Subcutaneous abdominal adipose tissue (tissue), 5 donors: ENCODE data around the gene CCDC126.

Experiments used
- H3K27ac ChIP-seq: one replicate; pipeline ENCODE4 v1.7.0; 2013; ENCODE audit warnings: low read depth, mild to moderate bottlenecking, inconsistent platforms, low read length, moderate library complexity
- H3K27me3 ChIP-seq, 5 donors: one replicate each; pipeline ENCODE4 v1.7.0; 2013; ENCODE audit warnings: low read length in 5 of 5, inconsistent platforms in 1 of 5; ENCODE audit not compliant: control insufficient read depth in 5 of 5, insufficient read depth in 4 of 5
- H3K36me3 ChIP-seq, 5 donors: one replicate each; pipeline ENCODE4 v1.7.0; 2013; ENCODE audit warnings: low read length in 5 of 5; ENCODE audit not compliant: control insufficient read depth in 5 of 5, insufficient read depth in 5 of 5
- H3K4me1 ChIP-seq, 5 donors: one replicate each; pipeline ENCODE4 v1.7.0; 2013; ENCODE audit warnings: low read length in 5 of 5, mild to moderate bottlenecking in 3 of 5, moderate library complexity in 1 of 5; ENCODE audit not compliant: control insufficient read depth in 5 of 5, insufficient read depth in 5 of 5
- H3K4me3 ChIP-seq, 5 donors: one replicate each; pipeline ENCODE4 v1.7.0; 2013; ENCODE audit warnings: low read length in 5 of 5, low read depth in 1 of 5
- H3K9ac ChIP-seq, 5 donors: one replicate each; pipeline ENCODE4 v1.7.0; 2013; ENCODE audit warnings: low read length in 5 of 5, mild to moderate bottlenecking in 4 of 5, moderate library complexity in 3 of 5
- H3K9me3 ChIP-seq, 5 donors: one replicate each; pipeline ENCODE4 v1.7.0; 2013; ENCODE audit warnings: low read length in 5 of 5; ENCODE audit not compliant: control insufficient read depth in 5 of 5
- donor health status: healthy.
- donor health status: healthy.
- donor health status: healthy.
- donor health status: healthy.
- donor health status: healthy.

CCDC126 gene

GRCh38 chr7:23618241-23618640 lies 21.1 kb downstream of the CCDC126 start:
- Histone ChIP-seq H3K4me1 (peaks cover 0 to 7% (median 5%) of the 10 kb centered on the region in 5 donors), H3K4me3 (no peak overlapping the region), H3K27me3 (no peaks in the 10 kb centered on the region), H3K9me3 (peaks cover 5 to 25% (median 13%) of the 10 kb centered on the region in 5 donors), H3K27ac (no peak overlapping the region), H3K36me3 (peaks cover 0 to 11% (median 0%) of the 10 kb centered on the region in 5 donors), H3K9ac (no peak overlapping the region)

DNA sequence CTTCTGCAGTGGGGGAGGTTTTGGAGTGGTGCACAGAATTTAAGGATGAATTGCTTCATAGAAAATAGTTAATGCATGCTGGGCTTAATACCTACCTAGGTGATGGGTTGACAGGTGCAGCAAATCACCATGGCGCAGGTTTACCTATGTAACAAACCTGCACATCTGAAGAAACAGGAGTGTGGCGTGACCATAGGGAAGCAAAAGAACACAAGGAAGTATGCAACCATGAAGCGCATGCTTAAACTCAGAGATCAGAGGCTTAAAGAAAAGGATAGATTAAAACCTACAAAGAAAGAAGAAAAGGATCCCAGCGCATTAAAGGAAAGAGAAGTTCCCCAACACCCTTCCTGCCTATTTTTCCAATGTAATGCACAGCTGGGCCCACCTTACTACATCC lies 22.0 kb downstream of the CCDC126 start:
- H3K4me3 ChIP-seq = no peak overlapping the region
- H3K36me3 ChIP-seq = peaks cover 0 to 8% (median 0%) of the 10 kb centered on the region in 5 donors
- no peaks in the 10 kb centered on the region for H3K27me3 ChIP-seq
- peaks cover 0 to 7% (median 5%) of the 10 kb centered on the region in 5 donors for H3K4me1 ChIP-seq
- H3K27ac ChIP-seq = no peak overlapping the region
- no peak overlapping the region for H3K9ac ChIP-seq
- peaks cover 5 to 25% (median 13%) of the 10 kb centered on the region in 5 donors for H3K9me3 ChIP-seq

DNA sequence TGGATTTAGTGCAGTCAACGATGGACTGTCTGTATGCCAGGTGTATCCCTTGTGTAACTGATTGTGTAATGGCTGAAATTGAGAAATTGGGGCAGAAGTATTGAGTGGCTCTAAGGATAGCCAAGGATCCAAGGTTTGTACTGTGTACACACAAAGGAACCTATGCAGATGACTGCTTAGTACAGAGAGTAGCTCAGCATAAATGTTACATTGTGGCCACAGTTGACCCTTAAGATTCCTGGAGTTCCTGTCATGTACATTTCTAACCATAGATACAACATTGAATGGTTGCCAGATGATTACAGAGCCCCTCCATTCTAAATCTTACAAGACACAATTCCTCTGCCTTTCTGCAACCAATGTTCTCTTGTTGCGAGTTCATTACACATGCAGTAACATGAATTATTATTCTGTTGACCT lies 25.3 kb downstream of the CCDC126 start:
- Histone ChIP-seq H3K27me3 (no peaks in the 10 kb centered on the region), H3K9me3 (peaks cover 2 to 11% (median 5%) of the 10 kb centered on the region in 5 donors), H3K27ac (no peak overlapping the region), H3K9ac (peak overlapping the region in 1 of 5 donors; percentile 41), H3K4me1 (peaks cover 0 to 7% (median 5%) of the 10 kb centered on the region in 5 donors), H3K36me3 (peaks cover 0 to 6% (median 0%) of the 10 kb centered on the region in 5 donors), H3K4me3 (peak overlapping the region in 1 of 5 donors; percentile 36)

GRCh38 chr7:23628370-23628769 lies 31.2 kb downstream of the CCDC126 start:
- Histone ChIP-seq H3K4me3 (no peak overlapping the region), H3K27me3 (no peaks in the 10 kb centered on the region), H3K36me3 (peaks cover 0 to 7% (median 0%) of the 10 kb centered on the region in 5 donors), H3K4me1 (no peaks in the 10 kb centered on the region), H3K9me3 (no peaks in the 10 kb centered on the region), H3K27ac (no peak overlapping the region), H3K9ac (no peak overlapping the region)

DNA sequence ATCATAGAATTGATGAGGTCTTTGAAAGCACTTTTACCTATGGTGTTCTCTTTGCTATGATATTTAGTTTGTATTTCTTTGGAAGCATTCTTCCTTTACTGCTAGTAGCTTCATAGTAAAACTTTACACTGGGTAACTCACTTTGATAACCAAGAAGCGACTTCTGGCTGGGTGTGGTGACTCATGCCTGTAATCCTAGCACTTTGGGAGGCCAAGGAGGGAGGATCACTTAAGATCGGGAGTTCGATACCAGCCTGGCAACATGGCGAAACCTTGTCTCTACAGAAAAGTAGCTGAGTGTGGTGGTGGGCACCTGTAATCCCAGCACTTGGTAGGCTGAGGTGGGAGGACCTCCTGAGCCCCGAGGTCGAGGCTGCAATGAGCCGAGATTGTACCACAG lies 36.2 kb downstream of the CCDC126 start:
- no peak overlapping the region for H3K27ac ChIP-seq
- H3K9me3 ChIP-seq = no peaks in the 10 kb centered on the region
- H3K9ac ChIP-seq = no peak overlapping the region
- no peaks in the 10 kb centered on the region for H3K27me3 ChIP-seq
- H3K4me1 ChIP-seq = no peaks in the 10 kb centered on the region
- H3K4me3 ChIP-seq = no peak overlapping the region
- H3K36me3 ChIP-seq = peaks cover 0 to 5% (median 0%) of the 10 kb centered on the region in 5 donors

- no peak overlapping the region for H3K9ac ChIP-seq
- H3K4me1 ChIP-seq = no peaks in the 10 kb centered on the region
- H3K27ac ChIP-seq = no peak overlapping the region
- H3K4me3 ChIP-seq = no peak overlapping the region
- H3K27me3 ChIP-seq = no peaks in the 10 kb centered on the region
- H3K9me3 ChIP-seq = no peaks in the 10 kb centered on the region
- no peaks in the 10 kb centered on the region for H3K36me3 ChIP-seq
Measured at GRCh38 chr7:23645822-23646221, 48.6 kb downstream of the CCDC126 start.

- Histone ChIP-seq H3K9ac (no peak overlapping the region), H3K9me3 (peaks cover 5 to 23% (median 19%) of the 10 kb centered on the region in 5 donors), H3K4me3 (peak overlapping the region in 1 of 5 donors; percentile 25), H3K27me3 (no peaks in the 10 kb centered on the region), H3K27ac (no peak overlapping the region), H3K36me3 (no peaks in the 10 kb centered on the region), H3K4me1 (no peaks in the 10 kb centered on the region)
Measured at GRCh38 chr7:23653942-23654341, 56.8 kb downstream of the CCDC126 start.

DNA sequence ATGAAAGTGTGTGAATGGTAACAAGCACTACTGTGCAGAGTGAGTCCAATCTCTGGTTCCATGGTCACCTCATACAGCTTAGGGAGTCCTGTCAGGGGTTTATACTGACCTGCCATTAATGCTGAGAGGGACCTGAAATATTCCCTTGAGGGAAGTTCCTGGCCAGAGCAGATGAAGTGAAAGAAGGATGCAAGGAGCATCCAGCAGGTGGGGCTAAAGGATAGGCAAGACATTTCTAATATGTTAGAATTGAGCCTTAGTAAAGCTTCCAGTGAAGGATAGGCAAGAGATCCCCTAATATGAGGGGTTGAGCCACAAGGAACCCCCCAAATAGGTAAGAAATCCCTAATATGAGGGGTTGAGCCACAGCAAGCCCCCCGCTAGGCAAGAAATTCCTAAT lies 57.3 kb downstream of the CCDC126 start:
- Histone ChIP-seq H3K4me1 (no peaks in the 10 kb centered on the region), H3K9me3 (peaks cover 5 to 25% (median 19%) of the 10 kb centered on the region in 5 donors), H3K9ac (no peak overlapping the region), H3K4me3 (peak overlapping the region in 1 of 5 donors; percentile 2), H3K36me3 (no peaks in the 10 kb centered on the region), H3K27me3 (no peaks in the 10 kb centered on the region), H3K27ac (no peak overlapping the region)

- Histone ChIP-seq H3K4me1 (no peaks in the 10 kb centered on the region), H3K27ac (no peak overlapping the region), H3K9ac (no peak overlapping the region), H3K9me3 (peaks cover 5 to 25% (median 19%) of the 10 kb centered on the region in 5 donors), H3K27me3 (no peaks in the 10 kb centered on the region), H3K4me3 (no peak overlapping the region), H3K36me3 (no peaks in the 10 kb centered on the region)
Measured at GRCh38 chr7:23655433-23655832, 58.3 kb downstream of the CCDC126 start.

GRCh38 chr7:23658831-23659427 lies 61.7 kb downstream of the CCDC126 start:
- no peaks in the 10 kb centered on the region for H3K36me3 ChIP-seq
- no peaks in the 10 kb centered on the region for H3K4me1 ChIP-seq
- no peak overlapping the region for H3K27ac ChIP-seq
- H3K9me3 ChIP-seq = peaks cover 5 to 13% (median 11%) of the 10 kb centered on the region in 5 donors
- no peak overlapping the region for H3K9ac ChIP-seq
- no peaks in the 10 kb centered on the region for H3K27me3 ChIP-seq
- H3K4me3 ChIP-seq = no peak overlapping the region
